Adipose tissue (tissue), 3 donors: Measurements from ENCODE around the gene GAS2L2. TPM values are rescaled to one million over a fixed set of nuclear protein-coding genes. Genes with fewer than 3 reads are reported as not detected.
"Not testable (repeated sequence)": the region's sequence is repeated elsewhere in the genome, so short reads cannot be mapped to it uniquely, and the experiment has no call there.

ENCODE experiments used
- H3K27ac ChIP-seq: one replicate; pipeline ENCODE4 v1.5.1; 2013; ENCODE audit warnings: low read depth, low read length
- WGBS, 3 donors: extraction: QIAGEN DNeasy Blood & Tissue Kit; methylation state at CpG; one replicate each; pipeline ENCODE4 v1.1.7; 2013; 5-methylcytosine and 5-hydroxymethylcytosine counted together
- polyA plus RNA-seq, 3 donors: library from polyadenylated mRNA; stranded (reverse); fragments of 200-250 nt; gene quantifications; one replicate each; pipeline ENCODE4 v1.2.3, GENCODE V29; 2013
- donor health status: healthy with polysubstance abuse.
- donor health status: Bipolar disorder and iron deficiency.
- donor health status: healthy.

The GAS2L2 gene
- polyA plus RNA-seq, 3 donors: 0.22 to 0.46 (median 0.24) TPM

DNA sequence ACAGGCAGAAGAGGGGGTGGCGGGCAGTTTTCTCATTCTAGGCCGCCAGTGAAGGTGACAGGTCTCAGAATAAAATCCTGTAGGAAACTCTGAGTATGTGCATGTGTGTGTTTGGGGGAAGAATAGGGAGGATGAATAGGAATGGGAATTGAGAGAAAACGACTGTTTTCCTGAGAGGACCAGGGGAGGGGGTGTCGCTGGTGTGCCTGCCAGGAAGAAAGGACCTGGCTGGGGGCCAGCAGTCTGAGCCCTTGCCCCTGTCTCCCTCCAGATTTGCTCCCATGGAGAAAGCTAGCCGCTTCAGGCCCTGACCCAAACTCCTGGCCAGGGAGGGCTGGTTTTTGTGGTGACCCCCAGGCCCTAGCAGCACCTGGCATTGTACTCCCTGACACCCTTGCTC lies 22.0 kb upstream of the GAS2L2 start:
- 65 to 78% (median 67%) methylated on average over 5 of the region's 5 CpGs for WGBS, 3 donors
- H3K27ac ChIP-seq: no peak overlapping the region

DNA sequence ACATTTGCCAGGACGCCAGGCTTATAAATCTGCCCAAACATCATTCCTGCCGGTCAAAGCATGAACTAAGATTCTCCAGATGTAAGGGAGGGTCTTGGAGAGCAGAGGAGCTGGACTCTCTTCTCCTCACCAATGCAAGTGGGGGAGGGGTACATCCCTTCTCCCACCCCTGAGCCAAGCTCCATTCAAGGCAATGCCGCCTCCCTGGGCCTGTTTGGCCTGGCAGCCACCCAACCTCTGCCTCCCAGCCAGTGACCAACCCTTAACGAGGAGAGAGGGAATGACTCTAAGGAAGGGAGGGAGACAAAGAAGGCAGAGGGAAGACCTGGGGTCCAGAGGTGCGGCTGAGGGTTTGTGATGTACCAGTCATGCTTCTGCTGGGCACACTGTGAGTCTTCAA lies 21.5 kb upstream of the GAS2L2 start:
- 43 to 64% (median 62%) methylated on average over 5 of the region's 5 CpGs for WGBS, 3 donors
- no peak overlapping the region for H3K27ac ChIP-seq

DNA sequence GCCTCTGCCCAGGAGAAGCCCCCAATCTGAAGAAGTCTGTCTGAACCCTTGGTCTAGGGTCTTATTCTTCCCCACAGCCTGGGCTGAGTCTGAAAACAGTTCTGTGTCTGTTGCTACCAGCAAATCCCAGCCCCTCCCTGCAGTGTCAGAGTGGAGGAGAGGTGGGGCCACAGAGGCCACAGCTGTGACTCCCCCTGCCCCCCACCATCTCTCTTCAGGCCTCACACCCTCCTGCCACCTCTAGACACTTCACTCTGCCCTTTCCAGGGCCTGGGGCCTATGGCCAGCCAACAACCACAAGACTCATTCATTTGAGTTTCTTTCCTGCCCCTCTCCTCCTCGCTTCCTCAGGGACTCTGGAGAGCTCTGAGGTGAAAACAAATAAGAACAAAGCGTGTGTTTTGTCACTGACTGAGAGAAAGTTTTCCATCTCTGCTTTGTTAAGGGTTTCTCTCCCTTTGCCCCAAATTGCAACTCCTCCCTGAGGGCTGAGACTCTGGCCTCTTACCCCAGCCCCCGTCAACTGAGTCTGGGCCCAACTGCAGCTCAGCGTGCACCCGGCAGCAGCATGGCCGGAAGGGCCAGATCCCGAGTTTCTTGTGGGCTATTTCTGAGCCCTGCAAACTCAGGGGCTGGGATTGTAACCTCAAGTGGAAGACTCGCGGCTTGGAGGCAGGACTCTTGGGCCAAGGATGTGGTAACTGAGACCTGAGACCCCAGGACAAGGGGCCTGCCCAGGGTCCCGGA lies 20.8 kb upstream of the GAS2L2 start:
- WGBS, 3 donors: 49 to 73% (median 57%) methylated on average over 10 of the region's 10 CpGs
- no peak overlapping the region for H3K27ac ChIP-seq

DNA sequence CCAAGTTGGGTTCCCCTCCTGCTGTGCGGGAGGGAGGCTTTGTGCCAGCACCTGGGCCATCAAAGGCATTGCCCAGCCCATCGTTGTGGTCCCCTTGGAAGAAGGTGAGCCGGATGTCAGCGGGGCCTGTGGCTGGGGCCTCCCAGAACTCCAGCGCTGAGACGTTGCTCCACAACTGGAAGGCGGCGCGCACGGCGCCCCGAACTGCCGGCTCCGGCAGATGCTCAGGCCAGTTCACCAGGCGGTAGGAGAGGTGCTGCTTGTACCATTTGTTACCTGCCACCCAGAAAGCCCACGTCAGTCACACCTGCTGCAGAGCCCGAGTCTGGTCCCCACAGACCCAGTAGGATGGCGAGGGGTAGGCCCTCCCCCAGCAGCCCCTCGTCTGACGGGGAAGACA lies 20.1 kb upstream of the GAS2L2 start:
- WGBS, 3 donors: 79 to 84% (median 81%) methylated on average over 20 of the region's 20 CpGs
- no peak overlapping the region for H3K27ac ChIP-seq

DNA sequence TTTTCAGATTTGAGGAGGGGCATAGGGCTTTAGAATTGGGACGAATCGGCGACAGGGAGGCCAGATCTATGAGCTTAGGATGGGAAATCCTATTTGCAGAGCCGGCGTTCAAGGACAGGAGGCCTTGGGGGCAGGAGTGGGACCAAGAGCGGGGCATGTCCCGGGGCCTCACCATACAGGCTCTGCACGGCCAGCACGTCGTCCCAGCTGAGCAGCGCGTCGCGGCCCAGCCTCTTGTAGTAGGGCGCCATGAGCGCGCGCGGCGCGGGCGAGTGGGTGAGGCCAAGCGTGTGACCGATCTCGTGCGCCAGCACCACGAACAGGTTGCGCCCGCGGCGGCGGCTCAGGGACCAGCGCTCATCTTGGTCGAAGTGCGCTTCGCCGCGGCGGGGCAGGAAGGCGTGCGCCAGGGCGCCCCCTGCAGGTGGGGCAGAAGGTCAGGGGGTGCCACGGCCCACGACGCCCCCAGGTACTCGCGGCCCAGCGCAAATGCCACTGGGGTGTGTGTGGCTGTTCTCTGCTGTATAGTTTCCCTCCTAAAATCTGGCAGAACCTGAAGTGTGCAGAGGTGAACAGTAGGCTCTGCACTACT lies 17.0 kb upstream of the GAS2L2 start:
- 90 to 96% (median 95%) methylated on average over 48 of the region's 48 CpGs for WGBS, 3 donors
- H3K27ac ChIP-seq: no peak overlapping the region

DNA sequence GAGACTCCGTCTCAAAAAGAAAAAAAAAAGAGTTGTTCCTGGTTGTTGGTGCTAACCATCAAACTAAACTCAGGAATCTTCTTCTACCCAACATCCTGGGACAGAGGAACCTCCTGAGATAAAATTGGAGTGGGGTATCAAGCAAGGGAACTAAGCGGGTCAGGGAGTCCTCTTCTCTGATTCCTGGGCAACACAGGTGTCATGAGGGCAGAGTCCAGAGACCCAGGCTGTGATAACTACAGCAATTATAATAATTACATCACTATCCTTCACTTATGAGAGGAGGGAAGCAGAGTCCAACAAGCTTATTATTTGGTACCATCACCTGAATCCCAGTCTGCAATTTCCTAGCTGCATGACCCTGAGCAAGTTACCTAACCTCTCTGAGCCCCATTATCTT lies 15.8 kb upstream of the GAS2L2 start:
- no peak overlapping the region for H3K27ac ChIP-seq
- 82 to 94% (median 90%) methylated on average over 2 of the region's 2 CpGs for WGBS, 3 donors

DNA sequence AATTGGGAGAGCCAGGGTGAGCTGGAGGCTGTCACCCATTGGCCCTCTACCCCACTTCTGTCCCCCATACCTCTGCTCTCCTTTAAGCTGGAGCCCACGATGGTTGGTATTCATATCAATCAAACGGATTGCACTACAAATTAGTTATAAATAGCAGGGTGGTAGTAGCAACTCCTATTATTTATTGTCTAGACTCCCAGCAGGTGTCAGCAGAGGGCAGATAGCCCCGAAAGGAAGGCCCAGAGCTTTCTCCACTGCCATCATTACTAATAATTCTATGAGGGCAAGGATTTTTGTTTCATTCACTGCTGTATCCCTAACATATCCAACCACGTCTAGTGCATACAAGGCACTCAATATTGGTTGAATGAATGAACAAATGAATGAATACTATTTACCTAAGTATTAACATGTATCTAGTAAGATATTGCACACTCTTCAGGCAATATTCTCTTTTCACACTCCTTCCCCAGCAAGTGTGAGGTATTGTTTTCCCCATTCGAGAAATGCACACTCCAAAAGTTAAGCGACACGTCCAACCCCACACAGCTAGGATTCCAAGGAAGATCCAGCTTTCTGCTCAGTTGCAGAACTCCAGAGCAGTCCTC lies 14.0 kb upstream of the GAS2L2 start:
- WGBS, 3 donors: 40 to 47% (median 40%) methylated on average over 7 of the region's 7 CpGs
- no peak overlapping the region for H3K27ac ChIP-seq

DNA sequence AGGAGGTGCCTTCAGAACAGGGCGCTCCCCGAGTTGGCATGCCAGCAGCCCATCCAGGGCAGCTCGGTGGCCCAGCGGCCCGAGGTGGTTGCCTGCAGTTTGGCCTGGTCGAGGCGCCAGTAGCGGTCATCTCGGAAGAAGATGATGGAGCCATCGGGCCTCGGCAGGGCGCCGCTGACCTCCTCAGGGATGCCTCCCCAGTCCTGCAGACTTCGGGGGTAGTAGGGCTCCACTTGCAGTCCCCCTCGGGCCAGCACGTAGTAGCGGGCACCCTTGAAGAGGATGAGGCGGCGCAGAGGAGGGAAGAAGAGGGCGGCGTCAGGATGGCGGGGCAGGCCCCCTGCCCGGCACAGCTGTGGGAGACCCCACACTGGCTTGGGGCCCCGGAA lies 13.4 kb upstream of the GAS2L2 start:
- H3K27ac ChIP-seq: no peak overlapping the region
- WGBS, 3 donors: 86 to 93% (median 93%) methylated on average over 24 of the region's 24 CpGs

DNA sequence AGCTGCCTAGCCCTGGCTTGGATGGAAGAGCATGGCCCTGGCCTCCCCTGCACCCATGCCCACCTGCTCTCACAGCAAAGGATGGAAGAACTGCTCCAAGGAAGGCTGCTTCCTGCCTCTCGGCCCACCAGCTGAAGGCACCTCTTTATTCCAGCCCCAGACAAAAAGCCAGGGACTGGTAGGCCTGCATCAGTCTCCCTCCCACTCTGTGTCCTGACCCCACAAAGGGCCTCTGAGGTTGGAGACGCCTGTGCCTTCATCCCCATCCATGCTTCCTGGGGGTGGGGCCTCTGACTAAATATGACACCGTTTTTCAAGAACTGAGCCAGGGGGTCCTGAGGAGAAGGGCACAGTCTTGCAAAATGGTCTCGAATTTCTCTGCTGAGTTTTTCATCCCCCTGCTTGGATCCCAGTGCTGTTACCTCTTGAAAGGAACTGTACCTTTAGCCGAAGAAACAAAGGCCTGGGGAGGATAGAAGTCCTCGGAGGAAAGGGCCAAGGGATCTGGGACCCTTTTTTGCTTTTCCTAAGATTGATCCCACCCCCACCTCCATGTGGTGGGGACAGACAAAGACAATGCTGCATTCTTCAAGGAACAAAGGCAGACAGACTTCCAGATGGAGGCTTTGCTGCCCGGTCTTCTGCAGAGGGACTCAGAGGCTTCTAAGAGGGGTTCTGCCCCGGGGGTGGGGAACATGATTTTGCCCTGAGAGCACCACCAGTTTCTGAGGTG lies 12.9 kb upstream of the GAS2L2 start:
- H3K27ac ChIP-seq: no peak overlapping the region
- WGBS, 3 donors: 80 to 85% (median 81%) methylated on average over 8 of the region's 8 CpGs

DNA sequence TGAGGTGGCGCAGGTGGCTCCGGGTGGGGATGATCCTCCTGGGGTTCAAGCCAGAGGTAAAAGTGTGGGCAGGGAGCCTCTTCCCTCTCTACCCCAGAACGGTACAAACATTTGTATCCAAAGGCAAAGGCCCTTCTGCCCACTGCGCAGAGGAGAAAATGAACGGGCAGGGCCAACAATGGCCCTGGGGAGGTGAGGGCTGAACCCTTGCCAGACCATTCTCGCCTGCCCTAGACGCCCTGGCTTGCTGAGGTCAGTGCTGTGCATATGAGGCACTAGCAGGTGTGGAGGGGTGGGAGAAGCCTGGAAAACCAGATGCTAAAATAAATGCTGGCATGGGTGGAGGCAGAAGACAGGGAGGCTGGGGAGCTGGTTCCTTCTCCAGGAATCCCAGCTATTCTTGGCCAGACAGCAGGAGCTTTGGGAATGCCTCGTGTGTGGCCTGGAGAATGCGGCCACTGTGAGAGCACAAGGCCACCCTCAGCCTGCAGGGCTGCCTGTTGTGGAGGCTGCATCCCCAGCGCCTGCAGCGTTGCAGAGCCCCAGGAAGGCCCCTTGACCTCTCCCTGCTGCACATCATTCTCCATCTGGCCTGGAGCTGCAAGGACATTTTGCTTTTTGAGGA lies 12.2 kb upstream of the GAS2L2 start:
- WGBS, 3 donors: 65 to 81% (median 68%) methylated on average over 11 of the region's 11 CpGs

DNA sequence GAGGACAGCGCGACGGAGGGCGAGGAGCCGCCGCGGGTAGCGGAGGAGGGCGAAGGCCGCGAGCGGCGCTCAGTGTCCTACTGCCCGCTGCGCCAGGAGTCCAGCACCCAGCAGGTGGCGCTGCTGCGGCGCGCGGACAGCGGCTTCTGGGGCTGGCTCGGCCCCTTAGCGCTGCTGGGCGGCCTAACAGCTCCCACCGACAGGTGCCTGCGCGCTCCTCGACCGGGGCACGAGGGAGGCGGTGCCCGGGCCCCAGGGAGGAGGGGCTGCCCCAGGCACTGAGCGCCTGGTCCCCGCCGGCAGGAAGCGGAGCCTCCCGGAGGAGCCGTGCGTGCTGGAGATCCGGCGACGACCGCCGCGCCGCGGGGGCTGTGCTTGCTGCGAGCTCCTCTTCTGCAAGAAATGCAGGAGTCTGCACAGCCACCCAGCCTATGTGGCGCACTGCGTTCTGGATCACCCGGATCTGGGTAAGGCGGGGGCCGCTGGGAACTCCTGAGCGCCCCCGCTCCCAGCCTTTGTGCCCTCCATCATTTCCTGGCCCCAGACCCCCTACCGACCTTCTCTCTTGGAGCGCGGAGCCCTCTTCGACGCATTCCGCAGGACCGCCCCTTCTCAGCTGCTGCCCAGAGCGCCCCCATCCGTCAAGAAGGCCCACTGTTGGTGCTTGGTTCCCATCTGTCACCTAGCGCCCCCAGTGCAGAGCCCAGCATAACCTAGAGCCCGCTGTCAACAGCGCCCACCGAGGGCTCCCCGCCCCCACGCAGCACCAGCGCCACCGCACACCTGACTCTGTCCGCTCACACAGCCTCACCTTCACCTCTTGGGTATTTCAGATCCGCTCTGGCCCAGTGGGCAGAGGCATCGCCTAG lies 11.3 kb upstream of the GAS2L2 start:
- WGBS, 3 donors: 4 to 5% (median 4%) methylated on average over 56 to 75 of the region's 75 CpGs

More for the DNA sequence above, 12.2 kb upstream of the GAS2L2 start:
- no peak overlapping the region for H3K27ac ChIP-seq

DNA sequence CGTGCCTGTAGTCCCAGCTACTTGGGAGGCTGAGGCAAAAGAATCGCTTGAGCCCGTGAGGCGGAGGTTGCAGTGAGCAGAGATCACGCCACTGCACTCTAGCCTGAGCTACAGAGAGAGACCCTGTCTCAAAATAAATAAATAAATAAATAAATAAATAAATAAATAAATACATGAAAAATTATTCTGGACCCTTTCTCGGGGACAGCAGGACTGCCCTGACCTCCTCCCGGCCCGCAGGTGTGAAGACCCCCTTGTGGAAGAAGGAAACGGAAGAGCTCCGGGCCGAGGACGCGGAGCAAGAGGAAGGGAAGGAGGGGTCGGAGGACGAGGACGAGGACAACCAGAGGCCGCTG lies 10.7 kb upstream of the GAS2L2 start:
- 32 to 37% (median 33%) methylated on average over 15 to 17 of the region's 17 CpGs for WGBS, 3 donors
- H3K27ac ChIP-seq: no peak overlapping the region

More for the DNA sequence above, 11.3 kb upstream of the GAS2L2 start:
- H3K27ac ChIP-seq: no peak overlapping the region

DNA sequence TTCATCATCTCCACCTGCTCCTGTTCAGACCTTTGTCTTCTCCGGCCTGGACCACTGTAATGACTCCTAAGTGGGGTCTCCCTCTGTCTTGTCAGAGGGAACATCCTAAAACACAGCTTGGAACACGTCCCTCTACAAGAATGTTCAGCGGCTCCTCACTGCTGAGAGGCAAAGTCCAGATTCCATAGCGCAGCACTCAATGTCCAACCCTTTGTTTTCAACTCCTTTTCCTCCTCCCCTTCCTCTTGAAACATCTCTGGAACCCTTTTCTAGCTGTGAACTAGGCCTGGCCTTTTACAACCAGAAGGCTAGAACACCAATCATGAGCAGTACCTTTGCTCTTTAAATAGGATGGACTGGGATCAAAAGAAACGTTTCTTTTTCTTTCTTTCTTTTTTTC lies 8.6 kb upstream of the GAS2L2 start:
- H3K27ac ChIP-seq: no peak overlapping the region
- 80 to 85% (median 84%) methylated on average over 5 of the region's 5 CpGs for WGBS, 3 donors

DNA sequence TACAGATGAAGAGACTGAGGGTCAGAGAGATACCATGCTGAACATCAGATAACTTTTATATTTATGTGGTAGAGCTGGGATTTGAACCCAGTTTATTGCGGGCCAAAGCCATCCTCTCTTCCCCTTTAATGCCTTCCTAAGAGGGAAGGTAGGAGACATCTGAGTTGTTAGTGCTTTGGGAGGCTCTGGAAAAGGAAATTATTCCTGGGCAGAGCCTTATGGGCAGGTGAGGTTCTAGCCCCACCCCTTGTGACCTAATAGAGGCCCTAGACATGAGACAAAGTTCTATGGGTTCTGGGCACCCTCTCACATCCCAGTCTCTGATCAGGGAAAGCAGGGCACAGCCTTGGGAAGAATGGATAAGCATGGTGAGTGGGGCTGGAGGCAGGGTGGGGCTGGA lies 7.5 kb upstream of the GAS2L2 start, which contains the start of gene C17orf50:
TSS of gene C17orf50 (plus strand) at position 301 of the 400 bp plus-strand sequence. CDS start at position 356, 55 bp downstream.
- 57 to 96% (median 92%) methylated on average over 1 of the region's 1 CpG for WGBS, 3 donors

DNA sequence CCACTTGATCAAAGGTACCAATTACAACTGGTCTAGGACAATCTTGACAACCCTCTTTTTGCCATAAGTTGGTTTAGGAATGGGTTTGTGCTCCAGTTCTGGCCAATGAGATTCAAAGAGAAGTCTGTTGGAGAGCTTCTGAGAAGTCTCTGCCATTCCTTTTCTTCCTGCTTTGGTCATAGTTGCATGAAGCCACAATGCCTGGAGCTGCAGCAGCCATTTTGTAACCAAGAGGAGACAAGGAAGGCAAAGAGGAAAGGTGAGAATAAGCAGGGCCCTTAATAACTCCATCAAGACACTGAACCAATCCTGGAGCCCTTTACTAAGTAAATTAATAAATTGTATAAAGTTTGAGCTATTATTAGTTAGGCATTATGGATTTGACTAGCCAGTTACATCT lies 4.2 kb upstream of the GAS2L2 start:
- H3K27ac ChIP-seq: no peak overlapping the region

More for the DNA sequence above, 7.5 kb upstream of the GAS2L2 start, which contains the start of gene C17orf50:
- no peak within 1 kb of the TSS for H3K27ac ChIP-seq

DNA sequence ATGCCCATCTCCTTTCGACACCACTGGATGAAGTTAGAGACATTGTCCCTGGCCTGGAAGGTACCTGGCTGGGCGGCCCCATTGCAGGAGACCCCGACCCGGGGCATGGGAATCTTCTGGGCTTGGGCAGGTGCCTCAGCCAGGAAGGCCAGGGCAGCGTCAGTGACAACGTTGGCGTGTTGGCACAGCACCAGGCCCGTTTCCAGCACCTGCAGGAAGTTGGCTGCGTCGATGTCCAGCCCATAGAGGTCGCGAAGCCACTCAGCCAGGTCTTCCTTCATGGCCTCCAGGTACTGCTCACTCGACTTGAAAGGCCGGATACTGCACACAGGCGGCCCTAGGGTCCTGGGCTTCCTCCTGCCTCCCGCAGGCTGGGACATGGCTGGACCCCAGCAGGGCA lies 568 bp downstream of the GAS2L2 start:
- H3K27ac ChIP-seq: no peak overlapping the region
- WGBS, 3 donors: 35 to 42% (median 40%) methylated on average over 16 of the region's 16 CpGs

DNA sequence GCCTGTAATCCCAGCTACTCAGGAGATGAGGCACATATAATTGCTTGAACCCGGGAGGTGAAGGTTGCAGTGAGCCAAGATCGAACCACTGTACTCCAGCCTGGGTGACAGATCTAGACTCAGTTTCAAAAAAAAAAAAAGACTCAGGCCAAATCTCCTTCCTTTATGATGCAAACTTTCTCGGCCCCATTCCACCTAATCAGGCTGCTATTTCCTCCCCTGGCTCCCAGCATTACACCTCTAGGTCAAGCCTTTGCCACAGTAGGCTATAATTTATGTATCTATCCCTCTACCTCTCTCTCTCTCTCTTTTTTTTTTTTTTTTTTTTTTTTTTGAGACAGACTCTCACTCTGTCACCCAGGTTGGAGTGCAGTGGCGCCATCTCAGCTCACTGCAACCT lies 1.5 kb downstream of the GAS2L2 start:
- WGBS, 3 donors: 64 to 87% (median 66%) methylated on average over 4 of the region's 4 CpGs

More for the DNA sequence above, 1.5 kb downstream of the GAS2L2 start:
- not testable (repeated sequence) for H3K27ac ChIP-seq
